Mesothelial cell of epicardium (in vitro differentiated cells): Measurements from ENCODE around the gene CFAP77. TPM values are rescaled to one million over a fixed set of nuclear protein-coding genes. Genes with fewer than 3 reads are reported as not detected.

Experiments used
- DNase-seq, 2 experiments: peaks; one replicate each; pipeline ENCODE4 v3.0.0; 2021; ENCODE audit warnings: low spot score in 2 of 2; ENCODE audit not compliant: unreplicated experiment in 2 of 2
- H3K27ac Mint-ChIP-seq: 2 replicates; pipeline ENCODE4 v1.8.0; 2021; ENCODE audit warnings: mixed read lengths
- H3K27me3 Mint-ChIP-seq: 2 replicates; pipeline ENCODE4 v1.8.0; 2021; ENCODE audit warnings: low read depth, mixed read lengths
- H3K36me3 Mint-ChIP-seq: 2 replicates; pipeline ENCODE4 v1.8.0; 2021; ENCODE audit warnings: mixed read lengths
- H3K4me1 Mint-ChIP-seq: 2 replicates; pipeline ENCODE4 v1.8.0; 2021; ENCODE audit warnings: mixed read lengths
- H3K4me3 Mint-ChIP-seq: 2 replicates; pipeline ENCODE4 v1.8.0; 2021; ENCODE audit warnings: mild to moderate bottlenecking, moderate library complexity, mixed read lengths
- H3K9me3 Mint-ChIP-seq: 2 replicates; pipeline ENCODE4 v1.8.0; 2021; ENCODE audit warnings: mixed read lengths
- CTCF ChIP-seq: fragments of 200-600 bp; sonication (generic); IDR thresholded peaks from one replicate; pipeline ENCODE4 v1.5.0; 2021; ENCODE audit warnings: antibody characterized with exemption; ENCODE audit not compliant: unreplicated experiment
- total RNA-seq: library from RNA; stranded (reverse); gene quantifications from 3 replicates; pipeline ENCODE4 v1.2.1, GENCODE V29; 2021

Gene CFAP77
- total RNA-seq, 1 donor from 2014 or later: not detected

DNA sequence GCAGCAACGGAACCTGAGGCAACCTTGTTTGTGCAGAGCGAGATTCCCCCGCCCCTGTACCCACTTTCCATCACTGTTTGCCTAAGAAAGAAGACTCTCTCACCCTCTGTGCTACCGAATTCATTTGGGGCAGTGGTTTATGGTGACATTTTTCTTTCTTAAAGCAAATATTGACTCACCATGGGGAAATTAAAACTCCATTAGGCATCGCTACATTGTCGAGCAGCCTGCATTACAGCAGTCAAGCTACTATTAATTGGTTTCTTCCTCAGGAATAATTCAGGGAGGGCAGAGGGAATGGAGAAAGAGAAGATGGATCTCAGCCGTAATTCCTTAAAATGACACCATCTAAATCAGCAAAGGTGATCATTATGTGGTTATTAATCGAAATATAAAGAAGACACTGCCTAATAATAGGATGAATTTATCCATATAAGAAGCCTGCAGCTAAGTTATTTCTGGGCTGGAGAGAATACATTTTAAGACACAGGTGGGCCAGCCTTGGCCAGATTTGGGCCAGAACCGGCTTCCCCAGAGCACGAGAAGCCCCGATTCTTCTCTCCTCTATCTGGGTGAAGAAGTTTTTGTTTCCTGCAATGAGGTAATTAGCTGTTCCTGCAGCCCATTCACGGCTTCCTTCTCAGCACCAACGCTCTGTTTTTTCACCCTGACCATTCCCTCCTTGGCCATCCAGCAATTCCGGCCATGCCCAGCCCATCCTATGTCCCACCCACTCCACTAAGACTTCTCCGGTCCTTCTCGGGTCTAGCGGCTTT, 16.8 kb downstream of the CFAP77 start:
- Mint-ChIP-seq H3K27me3 (peaks cover 92% of the 10 kb centered on the region), H3K36me3 (no peaks in the 10 kb centered on the region)

DNA sequence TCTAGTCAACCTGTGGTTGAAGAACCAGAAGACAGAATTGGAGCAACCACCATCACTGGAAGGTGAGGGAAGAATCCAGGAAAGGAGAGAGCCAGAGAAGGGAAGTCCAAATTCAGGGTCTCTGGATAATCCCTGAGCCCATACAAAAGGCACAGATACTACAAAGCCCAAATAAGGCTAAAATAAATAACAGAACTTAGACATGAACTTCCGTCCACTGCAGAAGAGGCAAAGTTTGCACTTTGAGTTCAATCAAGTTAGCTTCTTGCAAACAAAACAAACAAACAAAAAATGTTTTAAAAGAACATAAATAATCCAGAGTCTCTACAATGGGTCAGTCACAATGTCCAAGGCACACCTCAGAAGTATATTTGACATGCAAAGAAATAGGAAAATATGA, 21.0 kb downstream of the CFAP77 start:
- Mint-ChIP-seq H3K9me3 (peaks cover 4% of the 10 kb centered on the region), H3K4me3 (no peak overlapping the region), H3K36me3 (no peaks in the 10 kb centered on the region), H3K4me1 (no peaks in the 10 kb centered on the region), H3K27ac (no peak overlapping the region), H3K27me3 (peaks cover 82% of the 10 kb centered on the region)
- DNase-seq: no peak
- TF ChIP-seq CTCF: no peak

More for the DNA sequence above, 16.8 kb downstream of the CFAP77 start:
- Mint-ChIP-seq H3K4me3 (no peak overlapping the region), H3K9me3 (peaks cover 4% of the 10 kb centered on the region), H3K27ac (no peak overlapping the region), H3K4me1 (no peaks in the 10 kb centered on the region)
- DNase-seq: no peak
- no peak for TF ChIP-seq CTCF

DNA sequence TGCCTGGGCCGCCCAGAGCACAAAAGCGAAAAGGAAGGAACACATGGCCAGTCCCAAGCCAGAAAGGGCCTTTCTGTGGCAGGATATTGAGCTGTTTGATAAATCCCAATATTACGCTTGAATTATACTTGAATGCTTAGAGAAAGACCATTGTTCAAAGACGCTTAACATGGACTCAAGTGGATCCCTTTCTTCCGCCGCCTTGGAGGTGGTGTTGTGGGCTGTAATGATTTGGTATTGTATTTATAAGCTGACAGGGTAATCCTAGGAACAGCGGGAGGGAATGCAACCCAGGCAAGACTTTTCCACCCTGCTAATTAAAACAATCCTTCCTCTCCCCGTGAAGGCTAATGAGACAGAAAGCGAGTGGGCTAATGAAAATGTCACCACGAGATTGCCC, 24.9 kb downstream of the CFAP77 start:
- H3K27me3 Mint-ChIP-seq: peaks cover 69% of the 10 kb centered on the region
- H3K36me3 Mint-ChIP-seq: no peaks in the 10 kb centered on the region
- no peak overlapping the region for H3K27ac Mint-ChIP-seq
- no peaks in the 10 kb centered on the region for H3K4me1 Mint-ChIP-seq
- H3K4me3 Mint-ChIP-seq: no peak overlapping the region
- peaks cover 4% of the 10 kb centered on the region for H3K9me3 Mint-ChIP-seq
- no peak for DNase-seq
- no peak for TF ChIP-seq CTCF

DNA sequence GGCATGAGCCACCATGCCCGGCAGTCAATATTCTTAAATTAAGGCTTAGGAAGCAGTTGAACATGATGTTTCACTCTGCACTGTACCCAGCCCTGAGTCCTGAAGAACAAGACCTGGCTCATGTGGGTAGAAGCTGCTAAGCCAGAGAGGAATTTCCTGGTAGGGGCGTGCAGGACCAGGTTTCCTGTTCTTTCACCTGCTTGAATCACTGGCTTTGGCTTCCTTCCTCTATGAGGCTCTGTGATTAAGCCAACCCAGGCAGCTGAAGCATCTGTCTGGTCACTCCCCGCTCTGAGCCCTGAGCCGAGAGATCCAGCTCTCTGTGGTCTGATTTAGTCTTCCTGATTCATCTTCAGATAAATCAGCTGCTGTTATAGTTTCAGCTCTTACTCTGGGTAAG, 29.1 kb downstream of the CFAP77 start:
- no peaks in the 10 kb centered on the region for H3K36me3 Mint-ChIP-seq
- TF ChIP-seq CTCF: no peak
- no peak overlapping the region for H3K27ac Mint-ChIP-seq
- H3K27me3 Mint-ChIP-seq: peaks cover 72% of the 10 kb centered on the region
- no peak overlapping the region for H3K4me3 Mint-ChIP-seq
- no peaks in the 10 kb centered on the region for H3K4me1 Mint-ChIP-seq
- H3K9me3 Mint-ChIP-seq: no peaks in the 10 kb centered on the region
- no peak for DNase-seq

DNA sequence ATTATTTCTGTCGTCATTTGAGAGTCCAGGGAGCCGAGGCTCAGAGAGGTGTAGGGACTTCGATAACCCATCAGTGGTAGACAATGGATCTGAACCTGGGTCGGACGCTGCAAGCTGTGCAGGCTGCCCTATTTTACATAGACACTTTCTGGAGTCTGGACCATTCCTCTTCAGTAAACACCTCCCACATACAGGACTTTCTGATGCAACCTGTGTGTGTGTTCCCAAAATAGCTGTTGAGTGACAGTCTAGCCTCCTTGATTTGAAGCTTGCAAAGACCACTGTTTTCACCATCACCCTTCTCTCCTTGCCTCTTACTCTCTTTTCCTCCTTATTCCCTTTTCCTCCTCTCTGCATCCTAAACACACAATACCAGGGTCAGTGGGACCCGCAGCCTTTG, 30.7 kb downstream of the CFAP77 start:
- Mint-ChIP-seq H3K9me3 (no peaks in the 10 kb centered on the region), H3K27ac (no peak overlapping the region), H3K4me1 (no peaks in the 10 kb centered on the region), H3K36me3 (no peaks in the 10 kb centered on the region), H3K27me3 (peaks cover 61% of the 10 kb centered on the region), H3K4me3 (no peak overlapping the region)
- DNase-seq: no peak
- TF ChIP-seq CTCF: no peak
